CD4-positive, alpha-beta T cell treated with Interferon alpha-2 for 1 hour (primary cell): ENCODE measurements around the gene SYN1.
"Not testable (repeated sequence)": the region's sequence is repeated elsewhere in the genome, so short reads cannot be mapped to it uniquely, and the experiment has no call there.

ENCODE experiments used
- DNase-seq, 2 donors: peaks; one replicate each; pipeline ENCODE4 v3.0.0-alpha.2; 2020 to 2022

The SYN1 gene

GRCh38 chrX:47619486-47620302 is at the start of gene SYN1:
TSS of gene SYN1 (minus strand) at chrX:47619857. CDS start at chrX:47619728, 129 bp downstream.
- DNase-seq = peak; percentile 84 to 87

GRCh38 chrX:47665797-47666196 is 46.1 kb upstream of the SYN1 start:
- not testable (repeated sequence) for DNase-seq

GRCh38 chrX:47664737-47665136 is 45.1 kb upstream of the SYN1 start:
- no peak for DNase-seq

GRCh38 chrX:47662144-47662657 is 42.5 kb upstream of the SYN1 start:
- no peak for DNase-seq

- DNase-seq = no peak
Observed at GRCh38 chrX:47661539-47661938, 41.9 kb upstream of the SYN1 start.

GRCh38 chrX:47659421-47659726 is 39.7 kb upstream of the SYN1 start:
- no peak for DNase-seq

- peak; percentile 95 for DNase-seq
Observed at GRCh38 chrX:47658684-47659420, 39.2 kb upstream of the SYN1 start, which contains the start of gene UXT. TSS of gene UXT (minus strand) at chrX:47659180. CDS start at chrX:47658927, 253 bp downstream.

GRCh38 chrX:47658301-47658683 is 38.6 kb upstream of the SYN1 start:
- DNase-seq = no peak

- DNase-seq = no peak
Observed at GRCh38 chrX:47651043-47651905, 31.6 kb upstream of the SYN1 start.

- peak; percentile 94 for DNase-seq
Observed at GRCh38 chrX:47650164-47651042, 30.7 kb upstream of the SYN1 start, which contains the start of gene ELK1. TSS of gene ELK1 (minus strand) at chrX:47650563. CDS start at chrX:47641441, 9,122 bp downstream.

- no peak for DNase-seq
Observed at GRCh38 chrX:47649781-47650163, 30.1 kb upstream of the SYN1 start.

GRCh38 chrX:47649271-47649670 is 29.6 kb upstream of the SYN1 start:
- no peak for DNase-seq

GRCh38 chrX:47648376-47648775 is 28.7 kb upstream of the SYN1 start:
- no peak for DNase-seq

- no peak for DNase-seq
Observed at GRCh38 chrX:47646636-47647035, 27.0 kb upstream of the SYN1 start.

GRCh38 chrX:47645530-47645929 is 25.9 kb upstream of the SYN1 start:
- no peak for DNase-seq

- DNase-seq = no peak
Observed at GRCh38 chrX:47644557-47645091, 25.0 kb upstream of the SYN1 start.

GRCh38 chrX:47643926-47644325 is 24.3 kb upstream of the SYN1 start:
- peak in 1 of 2 donors; percentile 35 for DNase-seq

- no peak for DNase-seq
Observed at GRCh38 chrX:47638816-47639215, 19.2 kb upstream of the SYN1 start.

- peak; percentile 52 to 59 for DNase-seq
Observed at GRCh38 chrX:47637546-47638195, 18.0 kb upstream of the SYN1 start.

- DNase-seq = peak in 1 of 2 donors; percentile 30
Observed at GRCh38 chrX:47634871-47635575, 15.4 kb upstream of the SYN1 start.
